OCI-LY3 (cell line): Measurements from ENCODE around the gene PTGS2.
"Not testable (repeated sequence)": the region's sequence is repeated elsewhere in the genome, so short reads cannot be mapped to it uniquely, and the experiment has no call there.

ENCODE experiments used
- H2AFZ ChIP-seq: fragments of 200-600, 300-600 bp; shearing (Covaris generic); 2 replicates; pipeline ENCODE4 v1.6.0; 2014; ENCODE audit warnings: antibody characterized with exemption, low read depth, low read length
- H3K27ac ChIP-seq: fragments of 200-600, 300-600 bp; sonication (generic); 2 replicates; pipeline ENCODE4 v1.5.1; 2014; ENCODE audit warnings: mild to moderate bottlenecking, low read length, moderate library complexity, mixed read lengths
- H3K27me3 ChIP-seq: fragments of 200-600, 300-600 bp; sonication (generic); 2 replicates; pipeline ENCODE4 v1.6.1; 2014; ENCODE audit warnings: low read depth, low read length, mixed read lengths
- H3K36me3 ChIP-seq: fragments of 200-600, 300-600 bp; sonication (generic); replicated peaks from 2 replicates; pipeline ENCODE3; 2014; ENCODE audit warnings: low read depth, low read length, mixed read lengths
- H3K4me1 ChIP-seq: fragments of 300-600, 200-600 bp; sonication (generic); 2 replicates; pipeline ENCODE4 v1.6.1; 2014; ENCODE audit warnings: low read length, mixed read lengths
- H3K4me2 ChIP-seq: fragments of 200-600, 300-600 bp; sonication (generic); 2 replicates; pipeline ENCODE4 v1.6.1; 2014; ENCODE audit warnings: low read length, mixed read lengths
- H3K4me3 ChIP-seq: fragments of 300-600, 200-600 bp; sonication (generic); 2 replicates; pipeline ENCODE4 v1.5.1; 2014; ENCODE audit warnings: antibody characterized with exemption, mild to moderate bottlenecking, low read length, moderate library complexity
- H3K79me2 ChIP-seq: fragments of 300-600, 200-600 bp; shearing (Covaris generic); 2 replicates; pipeline ENCODE4 v1.6.1; 2014; ENCODE audit warnings: mild to moderate bottlenecking, low read length, mixed read lengths
- H3K9ac ChIP-seq: fragments of 300-600, 200-600 bp; shearing (Covaris generic); 2 replicates; pipeline ENCODE4 v1.6.0; 2014; ENCODE audit warnings: mild to moderate bottlenecking, low read length, moderate library complexity
- H3K9me3 ChIP-seq: fragments of 200-600, 300-600 bp; shearing (Covaris generic); 2 replicates; pipeline ENCODE4 v1.6.1; 2014; ENCODE audit warnings: low read length, mixed read lengths; ENCODE audit not compliant: insufficient read depth
- H4K20me1 ChIP-seq: fragments of 200-600, 300-600 bp; sonication (generic); 2 replicates; pipeline ENCODE4 v1.6.1; 2016; ENCODE audit warnings: low read length, mixed read lengths; ENCODE audit not compliant: insufficient read depth
- CTCF ChIP-seq: fragments of 200-600, 300-600 bp; sonication (generic); IDR thresholded peaks from 2 replicates; pipeline ENCODE4 v1.5.1; 2014; ENCODE audit warnings: antibody characterized with exemption, low read length, low read depth
- EZH2phosphoT487 ChIP-seq: fragments of 200-600 bp; shearing (Covaris generic); IDR thresholded peaks from 2 replicates; pipeline ENCODE4 v1.6.1; 2018; ENCODE audit warnings: antibody characterized with exemption, mixed run types, low read depth

The PTGS2 gene

GRCh38 chr1:186653312-186653711 is 26.9 kb downstream of the PTGS2 start:
- H3K36me3 ChIP-seq: no peaks in the 10 kb centered on the region
- TF ChIP-seq EZH2phosphoT487 (no peak), CTCF (no peak)
- H2AFZ ChIP-seq: no peak overlapping the region
- H3K9me3 ChIP-seq: 0 out of 2 replicates have a peak, but pooled peaks cover 2% of the 10 kb centered on the region
- no peaks in the 10 kb centered on the region for H4K20me1 ChIP-seq
- no peaks in the 10 kb centered on the region for H3K27me3 ChIP-seq
- peaks cover 15% of the 10 kb centered on the region for H3K4me1 ChIP-seq
- no peak overlapping the region for H3K4me2 ChIP-seq
- no peaks in the 10 kb centered on the region for H3K79me2 ChIP-seq
- no peak overlapping the region for H3K9ac ChIP-seq
- H3K27ac ChIP-seq: no peak overlapping the region
- no peak overlapping the region for H3K4me3 ChIP-seq

- H3K9me3 ChIP-seq: no peaks in the 10 kb centered on the region
- H3K4me2 ChIP-seq: no peak overlapping the region
- H2AFZ ChIP-seq: no peak overlapping the region
- no peak overlapping the region for H3K4me3 ChIP-seq
- peaks cover 6% of the 10 kb centered on the region for H3K4me1 ChIP-seq
- no peaks in the 10 kb centered on the region for H3K27me3 ChIP-seq
- TF ChIP-seq EZH2phosphoT487 (no peak), CTCF (no peak)
- H3K27ac ChIP-seq: no peak overlapping the region
- no peak overlapping the region for H3K9ac ChIP-seq
- no peaks in the 10 kb centered on the region for H3K79me2 ChIP-seq
- H4K20me1 ChIP-seq: no peaks in the 10 kb centered on the region
- no peaks in the 10 kb centered on the region for H3K36me3 ChIP-seq
Observed at GRCh38 chr1:186648613-186649012, 31.6 kb downstream of the PTGS2 start.

GRCh38 chr1:186647985-186648384 is 32.2 kb downstream of the PTGS2 start:
- not testable (repeated sequence) for H3K9ac ChIP-seq, H3K27ac ChIP-seq, H3K79me2 ChIP-seq, H3K4me1 ChIP-seq, H3K4me2 ChIP-seq, H3K27me3 ChIP-seq, H3K4me3 ChIP-seq, H3K9me3 ChIP-seq, H4K20me1 ChIP-seq, H3K36me3 ChIP-seq, H2AFZ ChIP-seq

- no peak overlapping the region for H2AFZ ChIP-seq
- no peak overlapping the region for H3K4me3 ChIP-seq
- no peaks in the 10 kb centered on the region for H4K20me1 ChIP-seq
- no peaks in the 10 kb centered on the region for H3K4me1 ChIP-seq
- H3K27ac ChIP-seq: no peak overlapping the region
- no peak overlapping the region for H3K4me2 ChIP-seq
- H3K9ac ChIP-seq: no peak overlapping the region
- no peaks in the 10 kb centered on the region for H3K79me2 ChIP-seq
- H3K9me3 ChIP-seq: no peaks in the 10 kb centered on the region
- H3K27me3 ChIP-seq: no peaks in the 10 kb centered on the region
- no peak for TF ChIP-seq EZH2phosphoT487
- TF ChIP-seq CTCF: no peak
- H3K36me3 ChIP-seq: no peaks in the 10 kb centered on the region
Observed at GRCh38 chr1:186643614-186644013, 36.6 kb downstream of the PTGS2 start.

DNA sequence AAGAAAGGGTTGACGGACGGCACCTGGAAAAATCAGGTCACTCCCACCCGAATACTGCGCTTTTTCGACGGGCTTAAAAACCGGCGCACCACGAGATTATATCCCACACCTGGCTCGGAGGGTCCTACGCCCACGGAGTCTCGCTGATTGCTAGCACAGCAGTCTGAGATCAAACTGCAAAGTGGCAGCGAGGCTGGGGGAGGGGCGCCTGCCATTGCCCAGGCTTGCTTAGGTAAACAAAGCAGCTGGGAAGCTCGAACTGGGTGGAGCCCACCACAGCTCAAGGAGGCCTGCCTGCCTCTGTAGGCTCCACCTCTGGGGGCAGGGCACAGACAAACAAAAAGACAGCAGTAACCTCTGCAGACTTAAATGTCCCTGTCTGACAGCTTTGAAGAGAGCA is 42.7 kb downstream of the PTGS2 start:
- H3K79me2 ChIP-seq, H3K4me1 ChIP-seq, H3K27me3 ChIP-seq, H3K9me3 ChIP-seq, H3K9ac ChIP-seq, H3K4me3 ChIP-seq, H3K4me2 ChIP-seq, H4K20me1 ChIP-seq, H3K27ac ChIP-seq, H3K36me3 ChIP-seq, H2AFZ ChIP-seq: not testable (repeated sequence)
